ENCODE measurements around the gene MRPS5.

MRPS5 gene

DNA sequence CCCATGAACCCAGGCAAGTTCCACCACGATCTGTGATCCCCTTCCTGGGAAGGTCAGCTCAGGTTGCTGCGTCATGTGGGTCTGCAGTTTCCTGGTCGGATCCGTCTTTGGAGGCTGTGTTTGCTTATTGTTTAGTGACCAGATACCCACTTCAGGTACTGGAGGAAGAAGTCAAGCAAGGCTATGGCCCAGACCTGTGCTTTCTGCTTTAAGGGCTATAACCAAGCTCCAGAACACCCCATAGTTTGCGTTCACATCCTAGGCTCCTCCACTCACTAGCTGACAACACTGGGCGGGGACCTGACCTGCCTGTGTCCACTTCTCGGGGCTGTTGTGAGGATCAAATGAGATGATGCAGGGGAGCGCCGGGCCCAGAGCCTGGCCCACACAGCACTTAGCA is 52.1 kb downstream of the MRPS5 start:
- CTCF ChIA-PET, result interaction anchor here (1.9 kb wide), 1 partner anchor 9 kb away, joined by 9 read pairs; no protein-coding TSS in a partner anchor
- no peak overlapping the region for H3K4me3 ChIP-seq (ENCODE audit: low read depth, low read length)
- TF ChIP-seq, protein P1, sequence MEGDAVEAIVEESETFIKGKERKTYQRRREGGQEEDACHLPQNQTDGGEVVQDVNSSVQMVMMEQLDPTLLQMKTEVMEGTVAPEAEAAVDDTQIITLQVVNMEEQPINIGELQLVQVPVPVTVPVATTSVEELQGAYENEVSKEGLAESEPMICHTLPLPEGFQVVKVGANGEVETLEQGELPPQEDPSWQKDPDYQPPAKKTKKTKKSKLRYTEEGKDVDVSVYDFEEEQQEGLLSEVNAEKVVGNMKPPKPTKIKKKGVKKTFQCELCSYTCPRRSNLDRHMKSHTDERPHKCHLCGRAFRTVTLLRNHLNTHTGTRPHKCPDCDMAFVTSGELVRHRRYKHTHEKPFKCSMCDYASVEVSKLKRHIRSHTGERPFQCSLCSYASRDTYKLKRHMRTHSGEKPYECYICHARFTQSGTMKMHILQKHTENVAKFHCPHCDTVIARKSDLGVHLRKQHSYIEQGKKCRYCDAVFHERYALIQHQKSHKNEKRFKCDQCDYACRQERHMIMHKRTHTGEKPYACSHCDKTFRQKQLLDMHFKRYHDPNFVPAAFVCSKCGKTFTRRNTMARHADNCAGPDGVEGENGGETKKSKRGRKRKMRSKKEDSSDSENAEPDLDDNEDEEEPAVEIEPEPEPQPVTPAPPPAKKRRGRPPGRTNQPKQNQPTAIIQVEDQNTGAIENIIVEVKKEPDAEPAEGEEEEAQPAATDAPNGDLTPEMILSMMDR (IDR thresholded peaks at IDR 0.05; ENCODE audit: insufficient read depth, low read length, missing control alignments), result no peak
- no peak for DNase-seq (ENCODE audit: low read depth, low spot score)
- POLR2A ChIA-PET, result no interaction called here

DNA sequence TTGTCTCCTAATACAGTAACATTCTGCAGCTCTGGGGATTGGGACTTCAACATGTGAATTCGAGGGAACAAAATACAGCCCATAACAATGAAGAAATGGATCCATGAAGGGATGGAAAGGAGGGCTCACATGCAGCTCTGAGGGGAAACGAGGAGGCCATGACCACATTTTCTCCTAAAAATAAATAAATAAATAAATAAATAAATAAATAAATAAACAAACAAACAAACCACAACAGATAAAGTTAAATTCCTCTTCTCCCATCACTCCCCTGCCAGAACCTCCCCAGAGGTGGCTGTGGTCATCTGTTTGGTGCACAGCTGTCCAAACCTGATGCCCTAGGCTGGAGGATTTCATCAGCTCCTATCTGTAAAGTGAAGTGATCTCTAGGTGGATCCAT is 53.4 kb downstream of the MRPS5 start:
- CTCF ChIA-PET, result interaction anchor here (1.0 to 1.9 kb wide), 3 partner anchors 8 to 12 kb away, joined by 4 to 13 read pairs (median 9); no protein-coding TSS in a partner anchor
- H3K4me3 ChIP-seq (ENCODE audit: low read depth, low read length), result no peak overlapping the region
- POLR2A ChIA-PET, result no interaction called here
- no peak for DNase-seq (ENCODE audit: low read depth, low spot score)
- TF ChIP-seq, protein P1 (IDR thresholded peaks at IDR 0.05; ENCODE audit: insufficient read depth, low read length, missing control alignments), result no peak

DNA sequence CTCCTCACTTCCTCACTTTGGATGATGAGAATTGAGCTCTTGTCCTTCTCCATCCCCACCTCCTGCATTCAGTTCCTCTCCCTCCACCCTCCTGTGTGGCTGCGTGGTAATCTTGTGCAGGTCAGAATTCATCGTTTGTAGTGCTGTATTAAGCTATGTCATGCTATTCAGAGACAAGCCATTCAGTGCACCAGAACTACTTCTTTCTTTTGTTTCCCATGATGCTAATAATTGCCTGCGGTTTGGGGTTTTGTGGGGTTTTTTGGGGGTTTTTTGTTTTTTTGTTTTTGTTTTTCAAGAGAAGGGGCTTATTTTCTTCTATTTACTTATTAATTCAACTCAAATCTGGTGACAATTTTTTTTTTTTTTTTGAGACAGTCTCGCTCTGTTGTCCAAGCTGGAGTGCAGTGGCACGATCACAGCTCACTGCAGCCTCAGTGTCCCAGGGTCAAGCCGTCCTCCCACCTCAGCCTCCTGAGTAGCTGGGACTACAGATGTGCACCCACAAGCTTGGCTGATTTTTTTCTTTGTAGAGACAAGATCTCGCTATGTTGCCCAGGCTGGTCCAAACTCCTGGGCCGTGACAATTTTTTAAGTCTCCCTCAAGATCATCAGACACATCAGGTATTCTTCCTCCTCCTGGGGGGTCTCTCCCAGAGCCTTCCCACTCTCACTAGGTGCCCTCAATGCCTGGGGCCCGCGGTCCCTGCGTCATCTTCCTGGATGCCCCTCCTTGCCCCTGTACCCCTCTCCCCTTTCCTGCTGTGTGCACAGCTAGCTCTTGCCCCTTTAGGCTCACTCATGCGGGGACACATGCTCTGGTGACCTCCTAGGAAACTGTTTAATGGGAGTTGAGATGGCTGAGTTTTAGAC is 58.3 kb downstream of the MRPS5 start:
- H3K4me3 ChIP-seq (ENCODE audit: low read depth, low read length), result no peak overlapping the region
- CTCF ChIA-PET, result interaction anchor here (0.7 to 3.9 kb wide), 6 partner anchors 8 to 41 kb away, joined by 3 to 22 read pairs (median 4); no protein-coding TSS in a partner anchor
- TF ChIP-seq, protein P1 (IDR thresholded peaks at IDR 0.05; ENCODE audit: insufficient read depth, low read length, missing control alignments), result no peak
- POLR2A ChIA-PET, result no interaction called here
- no peak for DNase-seq (ENCODE audit: low read depth, low spot score)

DNA sequence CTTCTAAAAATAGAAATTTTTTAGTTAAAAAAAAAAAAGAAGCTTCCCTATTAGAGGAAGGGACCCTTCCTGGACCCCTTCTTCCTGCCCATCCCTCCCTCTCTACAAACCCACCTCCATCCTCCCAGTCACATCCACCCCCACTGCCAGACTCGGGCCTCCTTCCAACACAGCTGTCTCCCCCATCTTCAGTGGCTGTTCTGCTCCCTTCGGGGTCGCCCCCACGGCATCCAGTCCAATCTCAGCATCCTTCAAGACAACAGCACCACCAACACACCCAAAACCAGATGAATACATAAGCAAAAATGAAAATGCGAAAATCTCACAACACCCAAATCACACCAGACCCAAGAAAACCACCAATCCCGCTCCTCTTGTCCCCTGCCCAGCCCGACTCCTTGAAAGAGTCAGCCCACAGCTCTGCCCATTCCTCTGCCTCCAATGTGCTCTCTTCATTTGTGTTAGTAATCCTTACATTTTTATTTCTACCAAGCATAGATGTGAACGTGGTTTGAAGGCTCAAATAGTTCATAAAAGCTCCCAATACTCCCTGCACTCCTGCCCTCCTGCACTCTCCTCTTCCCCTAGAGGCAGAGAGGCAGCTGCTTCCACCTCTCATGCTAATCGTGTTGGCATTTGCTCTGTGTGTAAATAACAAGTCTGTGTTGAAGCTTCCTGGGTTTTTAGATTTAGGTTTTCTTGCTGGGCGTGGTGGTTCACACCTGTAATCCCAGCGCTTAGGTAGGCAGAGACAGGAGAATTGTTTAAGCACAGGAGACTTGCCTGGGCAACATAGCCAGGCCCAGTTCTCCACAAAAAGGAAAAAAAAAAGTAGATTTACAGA is 59.1 kb downstream of the MRPS5 start:
- H3K4me3 ChIP-seq (ENCODE audit: low read depth, low read length), result no peak overlapping the region
- TF ChIP-seq, protein P1 (IDR thresholded peaks at IDR 0.05; ENCODE audit: insufficient read depth, low read length, missing control alignments), result no peak

DNA sequence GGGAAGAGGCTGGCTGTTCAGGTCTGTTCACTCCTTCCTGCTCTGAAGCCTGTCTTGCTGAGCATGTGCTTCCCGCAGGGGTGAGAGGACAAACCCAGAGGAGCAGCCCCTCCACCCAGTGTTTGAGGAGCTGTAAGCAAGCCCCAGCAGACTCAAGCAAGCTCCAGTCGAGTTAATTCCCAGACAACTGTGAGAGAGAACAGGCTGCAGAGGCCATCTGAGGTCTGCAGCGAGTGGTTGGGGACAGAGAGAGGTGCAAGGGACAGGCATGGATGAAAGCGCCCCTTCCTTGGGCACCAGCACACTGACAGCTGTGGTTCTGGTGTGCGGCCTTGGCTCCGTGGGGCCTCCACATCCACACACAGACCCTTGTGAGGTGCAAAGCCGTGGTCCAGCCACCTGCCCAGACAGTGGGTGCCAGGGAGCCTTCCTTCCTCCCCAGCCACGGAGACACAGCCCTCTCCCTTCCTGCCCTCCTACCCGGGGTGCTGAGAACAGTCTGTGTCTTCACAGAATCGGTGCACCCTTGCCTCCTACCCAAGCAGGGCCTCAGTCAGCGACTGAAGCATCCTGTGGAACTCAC is 59.9 kb downstream of the MRPS5 start:
- TF ChIP-seq, protein P1 (IDR thresholded peaks at IDR 0.05; ENCODE audit: insufficient read depth, low read length, missing control alignments), result no peak
- H3K4me3 ChIP-seq (ENCODE audit: low read depth, low read length), result no peak overlapping the region
- ChIA-PET CTCF (interaction anchor here (1.1 to 3.9 kb wide), 2 partner anchors 15 to 18 kb away, joined by 3 to 19 read pairs; no protein-coding TSS in a partner anchor), POLR2A (no interaction called here)
- no peak for DNase-seq (ENCODE audit: low read depth, low spot score)

More for the DNA sequence above, 59.1 kb downstream of the MRPS5 start:
- ChIA-PET POLR2A (no interaction called here), CTCF (interaction anchor here (0.7 to 3.9 kb wide), 5 partner anchors 9 to 40 kb away, joined by 3 to 22 read pairs (median 4); no protein-coding TSS in a partner anchor)
- DNase-seq (ENCODE audit: low read depth, low spot score), result no peak

Measured in AG04449 (cell line).